Stimulated activated CD8-positive, alpha-beta memory T cell treated with anti-CD3 and anti-CD28 coated beads, Interleukin-2, amount 100 ng/mL, for 48 hours (primary cell): ENCODE measurements around the gene PPP6R3.

Source experiments
- DNase-seq, 2 donors: peaks; one replicate each; pipeline ENCODE4 v3.0.0-alpha.2; 2020; ENCODE audit warnings: low read depth in 2 of 2

PPP6R3 gene

GRCh38 chr11:68495220-68495729, 34.7 kb downstream of the PPP6R3 start:
- no peak for DNase-seq

GRCh38 chr11:68495872-68496271, 35.3 kb downstream of the PPP6R3 start:
- DNase-seq, result no peak

- DNase-seq, result no peak
These were observed 37.2 kb downstream of the PPP6R3 start for GRCh38 chr11:68497761-68498160.

- DNase-seq, result no peak
These were observed 37.8 kb downstream of the PPP6R3 start for GRCh38 chr11:68498321-68498720.

GRCh38 chr11:68498903-68499883, 38.6 kb downstream of the PPP6R3 start:
- DNase-seq, result no peak

- no peak for DNase-seq
These were observed 39.7 kb downstream of the PPP6R3 start for GRCh38 chr11:68500206-68500605.

- DNase-seq, result no peak
These were observed 41.3 kb downstream of the PPP6R3 start for GRCh38 chr11:68501813-68502212.

- no peak for DNase-seq
These were observed 42.7 kb downstream of the PPP6R3 start for GRCh38 chr11:68503251-68503687.

- DNase-seq, result no peak
These were observed 43.2 kb downstream of the PPP6R3 start for GRCh38 chr11:68503792-68504191.

GRCh38 chr11:68504432-68505066, 44.0 kb downstream of the PPP6R3 start:
- no peak for DNase-seq

GRCh38 chr11:68505596-68505995, 45.0 kb downstream of the PPP6R3 start:
- DNase-seq, result no peak

- no peak for DNase-seq
These were observed 46.4 kb downstream of the PPP6R3 start for GRCh38 chr11:68506908-68507307.

- no peak for DNase-seq
These were observed 47.9 kb downstream of the PPP6R3 start for GRCh38 chr11:68508425-68508824.

- no peak for DNase-seq
These were observed 48.5 kb downstream of the PPP6R3 start for GRCh38 chr11:68509066-68509465.

- no peak for DNase-seq
These were observed 53.5 kb downstream of the PPP6R3 start for GRCh38 chr11:68513930-68514487.

GRCh38 chr11:68517121-68517741, 56.7 kb downstream of the PPP6R3 start:
- no peak for DNase-seq

- DNase-seq, result no peak
These were observed 57.6 kb downstream of the PPP6R3 start for GRCh38 chr11:68518191-68518590.

GRCh38 chr11:68521969-68522652, 61.6 kb downstream of the PPP6R3 start:
- DNase-seq, result no peak

GRCh38 chr11:68523033-68523432, 62.5 kb downstream of the PPP6R3 start:
- no peak for DNase-seq

- DNase-seq, result no peak
These were observed 63.2 kb downstream of the PPP6R3 start for GRCh38 chr11:68523743-68524142.

GRCh38 chr11:68524213-68524612, 63.7 kb downstream of the PPP6R3 start:
- no peak for DNase-seq
